GM03348 (cell line): Measurements from ENCODE around the gene UBR2.
A peak's percentile ranks its signal among the peaks of the same experiment; 100 is the strongest.

Experiments
- DNase-seq: peaks from one replicate; pipeline ENCODE4 v3.0.0; 2012; ENCODE audit warnings: low spot score

The UBR2 gene

DNA sequence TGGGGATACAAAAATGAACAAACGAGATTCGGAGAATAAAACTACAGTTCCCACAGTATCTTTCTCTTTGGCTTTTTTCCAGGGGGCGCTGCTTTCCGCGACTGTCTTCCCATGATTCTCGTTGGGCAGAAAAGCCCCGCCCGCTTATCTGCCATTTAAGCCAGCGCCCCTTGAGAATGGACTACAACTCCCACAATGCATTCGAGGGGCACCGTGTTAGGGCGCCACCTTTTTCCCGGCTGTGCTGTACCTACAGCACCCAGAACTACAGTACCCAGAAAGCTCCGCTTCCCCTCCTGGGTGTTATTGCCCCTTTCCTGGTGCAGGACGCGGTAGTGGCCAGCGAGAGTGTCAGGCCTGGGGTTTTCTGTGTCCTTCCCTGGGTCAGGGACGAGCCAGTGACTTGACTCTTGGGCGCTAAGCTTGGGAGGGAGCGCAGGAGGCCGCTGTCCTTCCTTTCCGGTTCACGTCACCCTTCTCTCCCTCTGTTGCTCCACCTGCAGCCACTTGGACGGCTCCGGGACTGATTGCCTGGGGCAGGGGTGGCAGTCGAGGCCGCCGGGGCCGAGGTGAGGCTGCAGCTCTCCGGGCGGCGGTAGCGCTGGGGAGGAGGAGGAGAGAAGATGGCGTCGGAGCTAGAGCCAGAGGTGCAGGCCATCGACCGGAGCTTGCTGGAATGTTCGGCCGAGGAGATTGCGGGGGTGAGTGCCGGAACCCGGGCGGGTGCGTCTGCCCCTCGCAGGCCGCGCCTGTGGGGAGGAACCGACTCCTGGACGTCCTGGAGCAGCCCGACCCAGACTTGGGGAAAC, at the start of gene UBR2:
Gene UBR2, plus strand, starts transcription at position 333 of the 809 bp plus-strand sequence. Its CDS starts 291 bp downstream, at position 624.
- DNase-seq = peak; percentile 93

DNA sequence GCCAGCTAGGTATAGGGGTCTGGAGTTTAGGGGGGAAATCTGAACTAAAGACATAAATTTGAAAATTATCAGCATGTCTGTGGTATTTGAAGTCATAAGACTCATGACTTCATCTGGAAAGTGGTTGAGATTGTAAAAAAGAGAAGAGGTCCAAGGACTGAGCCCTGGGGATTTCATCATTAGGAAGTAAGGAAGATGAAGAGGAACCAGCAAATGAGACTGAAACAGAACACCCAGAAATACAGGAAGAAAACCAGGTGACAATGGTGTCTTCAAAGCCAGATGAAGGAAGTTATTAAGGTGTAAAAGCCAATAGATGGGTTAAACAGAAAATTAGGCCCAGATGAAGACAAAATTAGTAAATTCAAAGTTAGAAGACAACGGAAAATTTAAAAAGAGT, 49.1 kb upstream of the UBR2 start:
- no peak for DNase-seq

DNA sequence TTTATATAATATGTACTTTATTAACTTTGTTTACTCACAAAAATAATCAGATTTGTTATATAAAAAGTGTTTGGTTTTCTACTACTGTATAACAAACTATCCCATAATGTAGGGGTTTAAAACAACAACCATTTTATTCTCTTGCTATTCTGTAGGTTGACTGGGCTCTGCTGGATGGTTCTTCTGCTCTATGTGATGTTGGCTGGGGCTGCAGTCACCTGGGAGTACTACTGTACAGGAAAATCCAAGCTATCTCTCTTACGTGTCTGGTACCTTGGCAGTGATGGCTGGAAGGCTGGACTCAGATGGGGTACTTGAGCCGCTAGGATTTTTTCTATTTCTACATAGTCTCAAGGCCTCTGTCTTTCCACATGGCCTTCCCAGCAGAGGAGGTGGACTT, 44.0 kb upstream of the UBR2 start:
- DNase-seq = no peak

DNA sequence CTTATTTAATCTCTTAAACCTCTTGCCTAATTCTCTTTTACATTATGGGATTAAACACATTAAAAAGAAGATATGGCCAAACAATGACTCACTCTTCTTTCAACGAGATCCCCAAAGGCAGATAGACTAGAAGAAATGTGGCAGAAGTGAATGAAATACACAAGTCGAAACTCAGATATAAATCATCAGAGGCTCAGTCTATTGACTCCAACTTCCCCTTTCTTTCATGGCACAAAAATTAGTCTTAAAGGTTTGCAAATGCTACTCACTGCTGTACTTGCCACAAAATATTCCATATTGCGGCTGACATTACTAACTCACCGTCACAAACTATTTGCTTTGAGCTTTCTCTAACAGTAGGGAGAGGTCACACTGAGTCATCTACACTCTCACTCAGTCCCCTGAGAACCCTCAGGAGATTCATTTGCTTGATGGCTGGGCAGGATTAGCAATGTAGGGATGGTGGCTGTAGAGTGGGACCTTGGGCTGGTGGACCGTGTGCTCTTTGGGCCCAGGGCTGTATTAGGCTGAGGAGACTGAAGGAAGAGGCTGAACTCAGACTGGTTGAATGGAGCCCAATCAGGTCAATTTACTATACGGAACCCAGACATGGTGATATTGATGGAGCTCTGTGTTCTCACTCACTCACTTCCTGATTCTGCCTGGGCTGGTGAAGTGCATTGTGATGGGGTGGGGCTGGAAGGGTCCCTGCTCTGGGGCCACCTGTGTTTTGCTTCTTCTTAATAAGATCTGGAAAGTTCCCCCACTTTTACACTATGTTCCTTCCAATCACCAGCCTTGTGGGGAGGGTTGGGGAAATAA, 42.8 kb upstream of the UBR2 start:
- DNase-seq = peak; percentile 40

DNA sequence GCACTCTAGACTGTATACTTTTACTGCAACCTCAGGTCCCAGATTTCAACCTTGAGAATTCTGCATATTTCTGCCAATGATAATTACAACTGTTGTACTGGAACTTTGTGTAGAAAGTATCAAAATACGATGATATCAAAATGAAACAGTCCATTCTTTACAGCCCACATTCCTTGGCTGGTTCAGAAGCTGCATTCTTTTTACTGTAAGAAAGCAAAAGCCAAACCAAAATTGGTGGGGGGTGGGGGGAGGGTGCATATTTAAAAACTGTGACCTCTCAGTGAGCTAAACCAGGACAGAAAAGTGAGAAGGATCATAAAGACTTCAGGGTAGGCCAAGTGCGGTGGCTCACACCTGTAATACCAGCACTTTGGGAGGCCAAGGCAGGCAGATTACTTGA, 41.8 kb upstream of the UBR2 start:
- DNase-seq = peak; percentile 44

DNA sequence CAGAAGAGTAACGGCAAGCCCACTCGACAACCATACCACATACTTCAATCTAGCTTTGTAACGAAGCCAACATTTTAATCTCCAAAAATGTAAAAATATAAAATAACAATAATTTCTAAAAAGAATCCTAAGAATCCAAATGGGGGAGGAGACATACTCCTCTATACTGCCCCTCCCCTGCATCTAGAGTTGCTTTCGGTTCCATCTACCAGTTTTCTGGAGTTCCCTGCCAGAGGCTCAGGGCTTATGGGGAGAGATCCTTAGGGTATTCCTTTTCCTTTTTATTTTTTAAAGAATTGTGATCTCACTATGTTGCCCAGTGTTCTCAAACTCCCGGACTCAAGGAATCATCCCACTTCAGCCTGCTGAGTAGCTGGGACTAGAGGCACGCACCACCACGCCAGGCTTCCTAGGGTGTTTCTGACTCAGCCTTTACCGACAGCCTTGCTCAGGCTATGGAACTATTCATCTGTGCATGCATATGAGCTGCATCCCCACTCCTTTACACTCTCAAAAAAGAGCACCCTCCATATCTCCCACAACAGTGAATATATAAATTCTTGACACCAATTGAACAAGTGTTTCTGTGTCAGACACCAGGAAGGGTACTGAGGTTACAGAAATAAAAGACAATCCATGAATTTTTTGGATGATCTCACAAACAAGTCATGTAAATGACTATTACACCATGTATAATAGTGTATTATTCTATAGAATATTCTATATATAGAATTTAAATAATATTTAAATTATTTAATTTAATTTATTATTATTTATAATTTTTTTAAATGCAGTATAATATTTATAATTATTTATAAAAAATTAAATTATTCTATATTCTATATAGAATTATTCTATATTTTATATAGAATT, 40.7 kb upstream of the UBR2 start:
- no peak for DNase-seq

DNA sequence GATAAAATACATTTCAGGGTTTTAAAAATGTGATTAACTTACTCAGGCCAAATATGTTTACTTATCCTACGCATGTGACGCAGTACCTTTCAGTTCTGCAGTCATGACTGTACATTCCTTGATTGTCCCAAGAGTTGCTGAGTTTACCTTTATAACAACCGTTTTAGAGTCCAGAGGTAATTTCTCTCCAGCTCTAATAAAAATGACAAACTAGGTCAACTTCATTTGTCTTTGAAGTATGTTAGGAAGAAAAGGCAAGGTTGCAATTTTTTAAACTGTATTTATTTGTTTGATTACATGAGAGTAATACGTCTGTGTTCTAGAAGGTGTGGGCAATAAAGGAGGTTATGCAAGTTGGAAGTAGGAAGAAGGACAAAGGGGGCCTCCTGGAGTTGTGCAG, 38.6 kb upstream of the UBR2 start:
- no peak for DNase-seq

DNA sequence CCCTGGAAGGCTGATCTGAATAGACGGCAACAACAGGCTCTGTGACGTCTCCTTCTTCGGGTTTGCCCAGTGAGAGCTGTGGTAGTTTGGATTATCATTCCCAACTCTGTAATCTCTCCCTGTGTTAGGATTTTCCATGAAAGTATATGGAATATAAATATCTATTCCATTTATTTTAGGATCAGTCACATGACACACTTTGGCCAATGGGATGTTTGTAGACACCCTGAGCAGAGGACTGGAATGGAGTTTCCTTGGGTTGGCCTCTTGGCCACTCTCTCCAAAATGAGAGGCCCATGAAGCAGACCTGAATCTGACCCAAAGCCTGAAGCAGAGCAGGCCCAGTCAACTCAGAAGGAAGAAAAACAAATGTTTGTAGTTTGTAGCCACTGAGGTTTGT, 37.2 kb upstream of the UBR2 start:
- no peak for DNase-seq

DNA sequence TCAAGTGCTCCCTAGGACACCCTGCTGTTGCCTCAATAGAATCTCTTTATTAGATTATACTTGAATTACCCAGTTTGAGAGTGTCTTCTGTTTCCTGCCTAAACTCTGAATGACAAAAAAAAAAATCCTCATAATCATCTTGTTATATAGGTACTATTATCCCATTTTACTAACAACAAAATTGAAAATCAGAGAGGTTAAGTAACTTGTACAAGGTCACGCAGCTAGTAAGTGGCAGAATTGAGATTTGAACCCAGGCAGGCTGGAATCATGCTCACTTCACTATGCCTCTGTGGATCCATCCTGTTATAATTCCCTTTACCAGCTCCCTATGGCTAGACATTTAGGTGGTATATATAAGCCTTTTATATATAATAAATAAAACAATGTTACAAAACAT, 36.6 kb upstream of the UBR2 start:
- no peak for DNase-seq

DNA sequence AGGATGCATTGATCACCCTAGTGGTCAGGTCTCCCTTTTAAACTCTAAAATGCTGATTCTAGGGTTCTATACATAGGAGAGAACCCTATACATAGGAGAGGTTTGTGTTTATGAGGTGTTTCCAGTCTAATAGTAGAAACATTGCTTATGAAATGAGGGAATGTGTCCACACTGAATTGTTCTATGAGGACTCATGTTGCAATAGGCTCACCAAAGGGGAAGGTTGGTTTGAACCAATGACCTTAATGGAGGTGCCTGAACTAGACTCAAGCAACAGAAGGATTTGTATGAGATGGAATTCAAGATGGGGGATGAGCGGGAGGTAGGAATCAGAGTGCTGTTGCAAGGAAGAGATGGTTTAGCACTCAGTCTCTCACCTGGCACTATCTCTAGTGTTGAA, 33.5 kb upstream of the UBR2 start:
- no peak for DNase-seq

DNA sequence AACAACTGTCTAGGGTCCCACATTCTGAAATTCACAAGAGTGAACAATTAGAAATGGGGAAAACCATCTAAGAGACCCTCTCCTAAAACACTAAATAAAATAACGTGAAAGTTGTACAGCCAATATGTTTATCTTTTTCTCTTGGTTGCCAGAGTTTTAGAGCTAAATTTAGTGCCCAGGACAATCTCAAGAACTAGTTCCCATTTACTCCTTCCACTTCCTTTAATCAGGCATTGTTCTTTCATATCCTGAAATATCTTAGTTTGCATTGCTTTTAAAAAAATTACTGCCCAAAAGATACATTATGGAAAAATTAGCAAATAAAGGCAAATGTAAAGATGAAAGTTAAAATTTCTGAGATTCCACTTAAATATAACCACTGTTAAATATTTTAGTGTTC, 33.1 kb upstream of the UBR2 start:
- no peak for DNase-seq

DNA sequence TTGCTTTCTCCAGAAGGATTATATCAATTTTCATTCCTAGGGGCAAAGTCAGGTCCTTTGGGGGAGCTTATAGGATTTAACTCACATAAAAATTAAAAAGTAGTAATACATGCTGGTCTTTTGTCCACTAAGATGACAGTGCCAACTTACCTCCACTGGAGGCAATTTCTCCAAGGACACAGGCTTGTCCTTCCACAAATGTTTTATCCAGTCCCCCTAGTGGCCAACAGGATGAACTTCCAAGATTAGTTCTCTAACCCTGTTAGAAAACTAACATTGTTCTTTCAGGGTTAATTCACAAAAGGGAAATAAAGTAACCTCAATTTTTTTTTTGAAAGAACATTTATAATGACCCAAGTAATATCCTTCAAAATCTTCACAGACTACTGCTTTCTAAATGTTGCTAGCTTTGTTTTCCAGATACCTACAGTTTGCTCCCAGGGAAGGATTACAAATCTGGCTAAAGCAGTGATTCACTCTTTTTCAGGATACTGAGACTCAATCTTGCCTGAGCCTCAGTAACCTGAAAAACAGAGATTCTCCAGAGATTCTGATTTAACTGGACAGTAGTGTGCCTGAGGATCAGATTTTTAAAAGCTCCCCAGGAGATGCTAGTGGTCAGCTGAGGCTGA, 31.7 kb upstream of the UBR2 start:
- DNase-seq = peak; percentile 74

DNA sequence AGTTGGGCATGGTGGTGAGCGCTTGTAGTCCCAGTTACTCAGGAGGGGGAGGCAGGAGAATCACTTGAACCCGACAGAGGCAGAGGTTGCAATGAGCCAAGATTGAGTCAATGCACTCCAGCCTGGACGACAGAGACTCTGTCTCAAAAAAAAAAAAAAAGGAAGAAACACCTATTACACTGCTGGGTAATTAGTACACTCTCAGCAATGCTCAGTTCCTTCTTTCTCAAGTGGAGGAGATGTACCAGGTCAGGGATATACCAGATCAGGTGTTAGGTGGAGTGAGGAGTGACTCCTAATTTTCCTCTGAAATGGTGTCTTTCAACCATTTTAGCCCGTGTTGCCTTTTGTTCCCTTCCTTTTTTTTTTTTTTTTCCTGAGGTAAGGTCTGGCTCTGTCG, 30.0 kb upstream of the UBR2 start:
- no peak for DNase-seq

DNA sequence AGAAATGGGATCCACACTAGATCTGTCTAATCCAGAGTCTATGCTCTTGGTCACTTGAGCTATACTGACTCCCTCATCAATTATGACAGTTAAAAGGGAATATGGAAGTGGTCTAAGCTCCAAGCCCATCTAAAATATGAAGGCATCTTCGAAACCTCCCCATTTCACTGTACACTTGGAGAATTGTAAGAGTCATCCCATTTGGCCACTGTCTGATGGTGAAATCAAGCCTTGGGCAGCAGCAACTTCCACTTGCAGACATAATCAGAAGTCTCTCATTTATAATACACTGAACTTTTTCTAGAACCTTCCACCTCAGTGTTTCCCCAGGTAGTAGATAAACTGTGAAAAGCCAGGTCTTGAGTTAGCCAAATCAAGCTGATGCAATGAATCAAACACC, 26.3 kb upstream of the UBR2 start:
- no peak for DNase-seq

DNA sequence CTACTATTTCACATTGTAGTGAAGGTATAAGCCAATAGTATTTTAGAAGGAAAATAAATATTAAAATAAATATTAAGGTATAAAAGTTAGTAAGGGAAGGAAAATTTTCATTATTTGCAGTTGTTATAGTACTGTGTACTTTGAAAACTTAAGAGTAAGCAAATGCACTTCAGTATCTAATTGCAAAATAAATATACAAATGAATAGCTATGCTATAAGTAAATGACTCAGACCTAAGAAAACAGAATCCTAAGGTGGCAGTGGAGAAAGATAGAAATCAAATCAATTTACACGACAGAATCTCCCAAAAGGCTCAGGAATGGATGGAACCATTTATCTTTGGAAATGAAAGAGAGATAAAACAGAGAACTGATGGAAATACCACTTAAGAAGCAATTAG, 24.7 kb upstream of the UBR2 start:
- no peak for DNase-seq

DNA sequence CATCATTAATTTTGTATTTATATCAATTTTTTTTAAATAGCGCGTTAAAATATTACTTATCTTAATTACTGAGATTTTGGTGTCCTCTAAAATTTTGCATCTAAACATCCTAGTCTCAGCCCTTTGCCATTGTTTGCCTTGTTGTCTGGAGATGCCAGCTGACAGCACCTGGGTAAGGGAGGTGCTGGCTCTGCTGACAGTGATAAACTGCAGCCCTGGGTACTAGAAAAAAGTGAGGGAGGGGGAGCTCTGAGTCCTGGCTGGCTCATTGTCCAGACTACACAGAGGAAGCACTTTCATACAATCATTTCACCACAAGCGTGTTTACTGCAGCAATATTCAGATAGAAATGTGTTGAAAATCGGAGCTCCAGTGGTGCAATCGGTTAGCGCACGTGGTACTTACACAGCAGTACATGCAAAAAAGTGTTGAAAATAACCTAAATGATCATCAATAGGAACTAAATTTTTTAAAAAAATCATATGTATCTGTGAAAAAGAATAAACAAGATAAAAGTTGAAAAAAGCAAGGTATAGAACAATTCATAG, 18.5 kb upstream of the UBR2 start:
- no peak for DNase-seq

DNA sequence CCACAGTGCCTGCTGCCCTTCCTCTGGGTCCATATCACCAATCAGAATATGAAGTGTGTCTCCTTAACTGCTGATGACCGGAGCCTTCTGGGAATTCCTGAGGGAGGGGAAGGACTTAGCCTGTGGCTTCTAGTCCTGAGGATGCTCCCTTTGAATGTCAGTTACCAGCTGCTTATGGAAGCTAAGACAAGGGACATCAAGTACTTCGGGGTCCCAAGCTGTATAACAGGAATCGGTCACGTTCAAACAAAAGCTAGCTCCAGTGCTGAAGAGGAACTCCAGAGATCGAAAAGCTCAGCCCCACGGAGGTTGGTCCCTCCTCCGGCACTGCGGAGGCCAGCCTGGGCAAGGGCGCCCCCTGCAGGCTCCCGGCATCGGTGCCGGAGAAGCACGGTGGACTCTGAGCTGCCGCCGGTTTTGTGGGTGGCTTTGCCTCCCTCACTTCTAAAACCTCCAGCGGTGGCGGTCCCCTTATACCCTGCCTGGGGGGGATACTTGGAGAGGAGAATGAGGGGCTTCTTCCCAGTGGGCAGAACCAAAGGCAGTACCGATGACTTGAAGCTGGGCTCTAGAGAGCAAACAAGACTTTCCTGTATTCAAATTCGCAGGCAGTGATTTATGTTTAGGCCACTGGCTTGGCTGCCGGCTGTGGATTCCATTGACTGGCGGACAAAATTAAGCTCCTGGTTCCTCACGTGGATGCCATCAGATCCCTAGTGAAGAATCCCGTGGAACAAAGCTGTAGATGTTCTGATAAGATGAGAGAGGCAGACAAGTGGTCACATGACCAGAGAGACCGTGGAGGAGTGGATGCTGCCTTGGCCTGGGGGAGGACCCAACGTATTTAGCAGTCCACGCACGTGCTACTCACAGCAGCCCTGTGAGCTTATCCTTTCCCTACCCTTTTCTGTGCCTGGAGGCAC, 16.2 kb upstream of the UBR2 start:
- DNase-seq = peak; percentile 93

DNA sequence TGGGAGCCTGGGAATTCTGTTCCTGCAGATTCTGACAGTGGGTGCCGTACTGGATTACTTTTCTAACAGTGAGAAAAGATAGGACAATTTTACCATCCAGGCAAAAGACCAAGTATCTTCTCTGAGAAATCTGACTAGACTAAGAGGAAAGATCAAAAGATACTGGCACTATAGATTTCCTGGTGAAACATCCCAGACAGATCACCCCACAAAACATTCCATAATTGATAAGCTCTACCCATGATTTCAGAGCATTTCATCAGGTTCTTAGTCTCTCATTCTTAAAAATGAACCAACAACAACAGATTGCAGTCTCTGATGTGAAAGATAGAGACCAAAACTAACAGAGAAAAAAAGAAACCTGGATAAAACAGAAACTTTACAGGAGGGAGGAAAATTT, 13.6 kb upstream of the UBR2 start:
- DNase-seq = no peak

DNA sequence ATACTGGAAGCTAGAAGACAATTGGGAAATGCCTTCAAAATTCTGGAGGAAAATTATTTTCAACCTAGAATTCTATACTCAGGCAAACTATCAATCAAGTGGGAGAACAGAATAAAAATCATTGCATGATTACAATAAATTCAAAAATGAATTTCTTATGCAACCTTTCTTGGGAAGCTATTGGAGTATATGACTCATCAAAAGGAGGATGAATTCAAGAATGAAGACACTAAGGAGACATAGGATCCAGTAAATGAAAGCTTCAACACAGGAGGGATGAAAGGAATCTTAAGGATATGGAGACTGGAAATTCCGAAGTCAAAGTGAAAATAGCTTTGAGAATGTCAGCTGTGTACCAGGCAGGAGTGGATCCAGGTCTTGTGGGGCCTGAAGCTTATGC, 12.6 kb upstream of the UBR2 start:
- peak; percentile 47 for DNase-seq

DNA sequence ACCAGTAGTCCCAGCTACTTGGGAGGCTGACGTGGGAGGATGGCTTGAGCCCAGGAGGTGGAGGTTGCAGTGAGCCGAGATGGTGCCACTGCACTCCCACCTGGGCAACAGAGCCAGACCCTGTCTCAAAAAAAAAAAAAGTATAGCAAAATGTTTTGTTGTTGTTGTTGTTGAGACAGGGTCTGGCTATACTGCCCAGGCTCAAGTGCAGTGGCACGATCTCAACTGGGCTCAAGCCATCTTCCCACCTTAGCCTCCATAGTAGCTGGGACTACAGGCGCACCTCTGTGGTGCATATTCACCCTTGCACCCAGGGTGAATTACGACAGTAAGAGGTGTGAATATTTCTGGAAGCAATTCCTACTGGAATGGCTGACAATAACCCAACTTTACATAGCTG, 11.4 kb upstream of the UBR2 start:
- no peak for DNase-seq
